Panc1 (cell line): ENCODE data around the gene C5orf58. TPM values are rescaled to one million over a fixed set of nuclear protein-coding genes. Genes with fewer than 3 reads are reported as not detected.

Source experiments
- ATAC-seq: fragments of 200-7000 bp; cut with Tn5 transposase; 2 replicates; pipeline ENCODE4 v1.9.1; 2020; ENCODE audit warnings: mild to moderate bottlenecking, moderate library complexity
- BruUV-seq: library from RNA; stranded (reverse); fragments of 400-500 nt; replicated peaks from 2 replicates; lab custom pipeline; 2021; lab: Mats Ljungman, UMichigan
- CTCF ChIA-PET: fragments of 300-600 bp; sonication (Branson Sonifier 250); formaldehyde crosslinking; loops from one replicate; lab custom pipeline; 2022; ENCODE audit warnings: antibody characterized with exemption; lab: Charles Lee
- POLR2A ChIA-PET: fragments of 300-600 bp; sonication (Branson Sonifier 250); formaldehyde crosslinking; loops from one replicate; lab custom pipeline; 2022; ENCODE audit warnings: antibody characterized with exemption; lab: Charles Lee
- DNase-seq: peaks from one replicate; pipeline ENCODE4 v3.0.0-alpha.2; 2010; ENCODE audit warnings: low read depth, low spot score
- H3K27ac ChIP-seq: 2 replicates; pipeline ENCODE4 v1.5.1; 2011; ENCODE audit warnings: mild to moderate bottlenecking, low read length, inconsistent platforms
- H3K27me3 ChIP-seq: fragments of 200-500 bp; sonication (Bioruptor generic); 2 replicates; pipeline ENCODE4 v1.6.0; 2014; ENCODE audit warnings: low read length, inconsistent platforms; ENCODE audit not compliant: control insufficient read depth, insufficient read depth
- H3K36me3 ChIP-seq: fragments of 200-500 bp; sonication (Bioruptor generic); 2 replicates; pipeline ENCODE4 v1.5.1; 2014; ENCODE audit warnings: inconsistent platforms, mild to moderate bottlenecking, low read length, moderate library complexity; ENCODE audit not compliant: control insufficient read depth, insufficient read depth
- H3K4me1 ChIP-seq: 2 replicates; pipeline ENCODE4 v1.5.1; 2011; ENCODE audit warnings: inconsistent platforms, mild to moderate bottlenecking, low read length, moderate library complexity; ENCODE audit not compliant: control insufficient read depth, insufficient read depth
- H3K4me3 ChIP-seq, 2 experiments: 2 replicates each; pipeline ENCODE4 v1.5.1; 2011 to 2012; ENCODE audit warnings: low read depth in 2 of 2, low read length in 2 of 2, mild to moderate bottlenecking in 2 of 2, inconsistent platforms in 1 of 2, moderate library complexity in 1 of 2
- H3K9me3 ChIP-seq: fragments of 200-500 bp; sonication (Bioruptor generic); 2 replicates; pipeline ENCODE4 v1.5.1; 2014; ENCODE audit warnings: low read depth, mild to moderate bottlenecking, inconsistent platforms, low read length, moderate library complexity; ENCODE audit not compliant: control insufficient read depth, insufficient read depth
- CTCF ChIP-seq: fragments of 450-650 bp; IDR thresholded peaks from 2 replicates; pipeline ENCODE4 v1.5.1; 2017; ENCODE audit warnings: mild to moderate bottlenecking
- POLR2AphosphoS5 ChIP-seq: IDR thresholded peaks from 2 replicates; pipeline ENCODE4 v1.6.1; 2012; ENCODE audit warnings: mild to moderate bottlenecking, low read depth, low read length, moderate library complexity
- REST ChIP-seq, 2 experiments: IDR thresholded peaks; 2 replicates each; pipeline ENCODE4 v1.6.1; 2011 to 2012; ENCODE audit warnings: low read depth in 2 of 2, control low read depth in 1 of 2, low read length in 1 of 2, mild to moderate bottlenecking in 1 of 2, moderate library complexity in 1 of 2; ENCODE audit not compliant: insufficient read depth in 1 of 2
- SIN3A ChIP-seq: IDR thresholded peaks from 2 replicates; pipeline ENCODE4 v1.6.1; 2012; ENCODE audit warnings: low read depth, mild to moderate bottlenecking, low read length, moderate library complexity, borderline replicate concordance; ENCODE audit not compliant: insufficient read depth
- TCF7L2 ChIP-seq: IDR thresholded peaks from 2 replicates; pipeline ENCODE4 v1.6.1; 2011; ENCODE audit warnings: mild to moderate bottlenecking, low read depth, low read length, inconsistent platforms
- in situ Hi-C: cut with HindIII; loops from 2 replicates; pipeline ENCODE4 v1.10.0; 2016; ENCODE audit warnings: low sequenced_read_pairs, low pct_unique_long_range_greater_than_20kb
- intact Hi-C: fragments of 100-400 bp; cut with micrococcal nuclease; formaldehyde crosslinking; loops from one replicate; pipeline ENCODE4 v1.10.0; 2022; ENCODE audit not compliant: unreplicated experiment
- total RNA-seq: library from RNA; stranded (reverse); gene quantifications from one replicate; pipeline ENCODE4 v1.2.1, GENCODE V29; 2021; ENCODE audit not compliant: unreplicated experiment

The C5orf58 gene
- total RNA-seq, 1 experiment from 2014 or later = 0.15 TPM

DNA sequence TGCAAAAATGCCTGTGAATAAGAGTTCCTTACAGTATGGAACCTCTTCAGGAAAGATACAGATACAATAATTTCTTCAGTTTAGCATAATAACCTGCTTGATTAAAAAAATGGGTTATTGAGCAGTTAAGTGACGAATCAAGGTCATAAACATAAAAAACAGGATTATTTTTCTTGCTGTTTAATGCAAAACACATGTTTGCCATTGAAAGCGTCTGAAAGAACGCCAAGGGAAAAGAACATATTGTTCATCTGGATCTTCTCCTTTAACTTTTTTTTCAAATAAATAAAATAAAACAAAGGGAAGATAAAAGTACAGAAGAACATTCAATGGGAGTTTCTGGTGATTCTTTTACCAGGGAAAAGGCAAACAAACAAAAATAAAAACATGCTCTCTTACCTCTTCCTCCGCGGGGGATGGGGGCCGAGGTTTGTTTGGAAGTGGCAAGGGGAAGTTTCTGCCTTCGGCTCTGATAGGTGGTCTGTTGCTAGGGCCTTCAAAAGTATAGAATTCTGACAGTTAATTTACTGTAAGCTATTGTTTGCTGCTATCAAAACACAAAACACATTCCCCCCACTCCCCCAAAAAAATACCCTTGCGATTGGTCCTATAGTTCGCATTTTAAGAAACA lies 20.1 kb downstream of the C5orf58 start:
- DNase-seq = no peak
- Histone ChIP-seq H3K4me3 (no peak overlapping the region), H3K9me3 (no peaks in the 10 kb centered on the region), H3K27ac (no peak overlapping the region), H3K36me3 (no peaks in the 10 kb centered on the region), H3K27me3 (peaks cover 39% of the 10 kb centered on the region), H3K4me1 (no peaks in the 10 kb centered on the region)
- no peak for ATAC-seq
- BruUV-seq = no TSS peak
- no peak for TF ChIP-seq SIN3A
- no peak for TF ChIP-seq POLR2AphosphoS5
- no peak for TF ChIP-seq CTCF
- TF ChIP-seq TCF7L2 = no peak
- TF ChIP-seq REST (IDR thresholded peaks at IDR 0.05; ENCODE audit: insufficient read depth in 1 of 2, low read depth in 2 of 2, low read length in 1 of 2) = no peak
- POLR2A ChIA-PET = no interaction called here
- in situ Hi-C loops = no loop called here
- CTCF ChIA-PET = no interaction called here
- intact Hi-C loops = no loop called here

GRCh38 chr5:170254056-170254455 lies 21.3 kb downstream of the C5orf58 start:
- peaks cover 39% of the 10 kb centered on the region for H3K27me3 ChIP-seq
- no peak overlapping the region for H3K27ac ChIP-seq
- no peak for TF ChIP-seq POLR2AphosphoS5
- no peak for TF ChIP-seq REST (IDR thresholded peaks at IDR 0.05; ENCODE audit: insufficient read depth in 1 of 2, low read depth in 2 of 2, low read length in 1 of 2)
- TF ChIP-seq SIN3A = no peak
- no peak for TF ChIP-seq TCF7L2
- TF ChIP-seq CTCF = no peak
- intact Hi-C loops = no loop called here
- no peak overlapping the region for H3K4me3 ChIP-seq
- H3K4me1 ChIP-seq = no peaks in the 10 kb centered on the region
- in situ Hi-C loops = no loop called here
- BruUV-seq = no TSS peak
- ATAC-seq (no peak), DNase-seq (no peak)
- no peaks in the 10 kb centered on the region for H3K36me3 ChIP-seq
- POLR2A ChIA-PET = no interaction called here
- no peaks in the 10 kb centered on the region for H3K9me3 ChIP-seq
- CTCF ChIA-PET = no interaction called here
